Motor neuron (in vitro differentiated cells): ENCODE results near the gene IRS2. TPM values are rescaled to one million over a fixed set of nuclear protein-coding genes. Genes with fewer than 3 reads are reported as not detected.
A peak's percentile ranks its signal among the peaks of the same experiment; 100 is the strongest.

Experiments
- ATAC-seq, 8 experiments: fragments of 200-7000 bp; cut with Tn5 transposase; replicated peaks in 6 of 8; 2 replicates each; pipeline ENCODE4 v1.8.0; 2021; ENCODE audit warnings: mild to moderate bottlenecking in 8 of 8, moderate library complexity in 8 of 8
- H3K27ac ChIP-seq, 2 donors: fragments of 250-450 bp; sonication (Bioruptor Pico); 2 replicates each; pipeline ENCODE4 v1.9.0; 2021; ENCODE audit warnings: antibody characterized with exemption in 2 of 2, mild to moderate bottlenecking in 2 of 2, moderate library complexity in 1 of 2
- H3K4me1 ChIP-seq, 2 donors: fragments of 250-450 bp; sonication (Bioruptor Pico); replicated peaks in 1 of 2; 2 replicates each; pipeline ENCODE4 v1.6.1; 2021; ENCODE audit warnings: antibody characterized with exemption in 2 of 2, mild to moderate bottlenecking in 2 of 2, moderate library complexity in 1 of 2
- H3K4me3 ChIP-seq, 5 donors: fragments of 250-450 bp; sonication (Bioruptor Pico); 2 replicates each; pipeline ENCODE4 v1.9.0; 2021; ENCODE audit warnings: antibody characterized with exemption in 5 of 5, mild to moderate bottlenecking in 5 of 5, moderate library complexity in 4 of 5
- WGBS, 10 experiments: fragments of 450-650 bp; shearing (Covaris generic); methylation state at CpG; one replicate each; pipeline ENCODE4 v1.0.0; 2022; 5-methylcytosine and 5-hydroxymethylcytosine counted together
- in situ Hi-C, 9 experiments: fragments of 400-800 bp; cut with MboI; loops; one replicate each; pipeline ENCODE4 v1.15.0; 2021; ENCODE audit warnings: low sequenced_read_pairs in 9 of 9, low pct_unique_long_range_greater_than_20kb in 2 of 9; ENCODE audit not compliant: unreplicated experiment in 9 of 9
- total RNA-seq, 8 experiments: library from RNA; unstranded; fragments of 300-600 nt; gene quantifications; 2 replicates each; pipeline versions ENCODE4 v1.2.3 to v1.2.4, GENCODE V29; 2022

Gene IRS2
- total RNA-seq, 8 experiments from 2014 or later = 0.20 to 13.5 (median 7.7) TPM

DNA sequence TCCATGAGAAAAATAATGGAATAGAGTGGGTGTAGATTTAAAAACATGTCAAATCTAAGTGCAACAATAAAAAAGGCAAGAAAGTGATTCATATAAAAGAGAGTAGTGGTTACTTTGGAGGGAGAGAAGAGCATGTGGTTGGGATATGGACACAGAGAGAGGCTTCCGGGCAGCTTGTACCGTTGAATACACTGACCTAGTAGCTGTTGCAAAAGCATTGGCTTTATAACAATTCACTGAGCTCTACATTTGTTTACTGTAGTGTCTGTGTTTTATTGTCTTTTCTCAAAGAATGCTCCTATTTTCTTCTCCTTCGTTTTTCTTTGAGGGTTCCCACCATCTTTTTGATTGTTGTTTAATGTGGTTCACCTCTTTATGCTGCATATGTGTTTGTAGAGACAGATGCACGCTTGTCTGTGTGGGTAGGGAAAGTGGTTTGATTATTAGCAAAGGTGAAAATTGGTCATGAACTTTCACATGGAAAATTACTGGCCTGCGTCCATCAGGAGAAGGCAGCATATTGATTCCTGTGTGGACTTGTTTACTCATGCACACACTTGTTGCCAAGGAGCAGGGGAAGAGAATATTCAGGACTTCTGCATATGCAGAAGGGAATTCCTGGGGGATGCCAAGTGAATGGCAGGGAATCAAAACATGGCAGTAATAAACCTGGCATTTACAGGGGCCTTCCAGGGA is 29.9 kb upstream of the IRS2 start:
- no peak overlapping the region for H3K4me3 ChIP-seq
- peaks cover 21 to 24% of the 10 kb centered on the region in 2 donors for H3K4me1 ChIP-seq
- H3K27ac ChIP-seq = no peak overlapping the region
- in situ Hi-C loops = no loop called here
- ATAC-seq = peak; percentile 71 to 91 (median 84)
- WGBS, 10 experiments = 35 to 80% (median 49%) methylated on average over 1 to 5 of the region's 5 CpGs; no CpG with 5 or more reads in 3 of the 10 experiments

DNA sequence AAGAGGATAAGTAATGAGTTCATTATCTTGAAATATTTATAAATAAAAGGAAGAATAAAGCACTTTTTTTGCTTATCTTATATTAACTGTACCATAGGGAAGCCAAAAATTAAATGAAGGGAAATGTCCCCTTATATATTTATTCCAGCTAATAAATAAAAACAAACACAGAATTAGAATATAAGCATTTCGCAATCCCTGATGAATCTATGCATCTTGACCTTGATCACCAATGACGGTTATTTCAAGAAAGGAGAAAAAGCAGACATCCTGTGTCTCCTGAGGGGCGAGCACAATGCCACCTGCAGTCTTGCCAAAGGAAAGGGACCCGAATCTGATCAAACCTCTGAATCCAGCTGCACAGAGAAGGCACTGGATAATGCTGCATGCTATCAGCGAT is 29.3 kb upstream of the IRS2 start:
- WGBS, 10 experiments = 57 to 100% (median 85%) methylated on average over 1 to 5 of the region's 5 CpGs
- no peak for ATAC-seq
- Histone ChIP-seq H3K4me1 (peaks cover 21 to 24% of the 10 kb centered on the region in 2 donors), H3K27ac (no peak overlapping the region), H3K4me3 (no peak overlapping the region)
- in situ Hi-C loops = no loop called here

DNA sequence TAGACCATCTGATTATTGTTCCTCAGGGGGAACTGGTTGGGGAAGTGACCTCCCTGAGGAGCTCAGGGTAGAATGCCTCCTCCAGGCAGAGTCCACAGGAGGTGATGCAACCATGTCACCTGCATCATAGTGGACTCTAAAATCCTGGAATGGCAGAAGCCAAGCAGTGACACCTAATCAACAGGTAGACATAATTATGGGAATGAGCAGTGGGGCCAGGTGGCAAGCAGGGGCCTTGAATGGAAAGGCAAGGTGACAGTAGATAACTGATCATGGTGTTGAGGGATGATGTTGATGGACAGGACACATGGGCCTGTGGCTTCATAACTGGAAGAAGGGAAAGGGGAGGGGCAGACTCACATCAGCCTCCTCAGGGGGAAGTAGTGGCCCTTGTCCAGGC is 27.3 kb upstream of the IRS2 start:
- in situ Hi-C loops = no loop called here
- Histone ChIP-seq H3K4me3 (no peak overlapping the region), H3K27ac (no peak overlapping the region), H3K4me1 (peaks cover 20% of the 10 kb centered on the region in 2 donors)
- ATAC-seq = no peak

DNA sequence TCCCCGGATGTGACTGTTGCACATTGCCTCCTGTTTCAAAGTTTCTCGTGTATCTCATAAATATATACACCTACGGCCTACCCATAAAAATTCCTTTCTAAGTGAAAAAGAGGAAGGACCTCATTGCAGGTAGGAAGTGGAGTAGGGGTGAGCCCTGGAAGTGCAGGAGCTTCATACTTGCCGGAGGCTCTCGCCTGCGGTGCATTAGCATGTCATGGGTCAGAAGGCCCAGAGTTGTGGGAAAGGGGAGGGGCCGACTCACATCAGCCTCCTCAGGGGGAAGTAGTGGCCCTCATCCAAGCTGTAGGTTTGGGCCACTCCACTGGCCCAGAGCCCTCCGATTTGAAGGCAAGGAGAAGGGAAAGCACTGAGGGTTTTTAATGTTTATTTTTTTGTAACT is 26.0 kb upstream of the IRS2 start:
- WGBS, 10 experiments = 20 to 90% (median 78%) methylated on average over 1 to 6 of the region's 8 CpGs; no CpG with 5 or more reads in 1 of the 10 experiments
- H3K27ac ChIP-seq = no peak overlapping the region
- in situ Hi-C loops = no loop called here
- ATAC-seq = no peak
- no peak overlapping the region for H3K4me3 ChIP-seq
- peaks cover 13% of the 10 kb centered on the region in 2 donors for H3K4me1 ChIP-seq

DNA sequence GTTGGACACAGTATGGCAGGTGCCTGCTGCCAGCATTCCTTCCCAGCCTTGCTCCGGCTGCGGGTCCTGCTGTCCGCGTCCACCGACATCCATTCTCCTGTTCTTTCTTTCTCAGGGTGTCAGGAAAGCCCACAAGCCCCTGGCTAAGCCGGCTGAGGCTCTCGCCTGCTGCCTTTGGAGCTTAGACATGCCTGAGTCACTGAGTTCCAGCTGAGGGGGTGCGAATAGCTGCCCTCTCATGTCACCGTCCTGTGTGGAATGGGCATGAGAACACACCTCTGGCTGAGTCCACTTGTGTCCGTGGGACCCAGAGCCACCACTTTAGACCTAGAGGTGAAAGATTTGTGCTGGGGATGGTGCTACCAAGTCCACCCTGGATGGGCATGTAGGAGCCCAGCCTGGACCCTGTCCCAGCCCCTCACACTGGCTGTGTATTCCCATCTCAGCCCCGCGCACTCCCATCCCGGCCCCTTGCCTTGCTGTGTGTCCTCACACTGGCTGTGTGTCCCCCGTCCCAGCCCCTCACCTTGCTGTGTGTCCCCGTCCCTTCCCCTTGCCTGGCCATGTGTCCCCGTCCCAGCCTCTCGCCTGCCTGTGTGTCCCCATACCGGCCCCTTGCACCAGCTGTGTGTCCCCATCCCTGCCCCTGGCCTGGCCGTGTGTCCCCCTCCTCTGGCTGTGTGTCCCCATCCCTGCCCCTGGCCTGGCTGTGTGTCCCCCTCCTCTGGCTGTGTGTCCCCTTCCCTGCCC is 24.6 kb upstream of the IRS2 start:
- Histone ChIP-seq H3K4me3 (no peak overlapping the region), H3K27ac (no peak overlapping the region), H3K4me1 (peaks cover 0 to 1% of the 10 kb centered on the region in 2 donors)
- in situ Hi-C loops = no loop called here
- no peak for ATAC-seq
- WGBS, 10 experiments = 80 to 100% (median 90%) methylated on average over 1 to 8 of the region's 19 CpGs; no CpG with 5 or more reads in 6 of the 10 experiments

DNA sequence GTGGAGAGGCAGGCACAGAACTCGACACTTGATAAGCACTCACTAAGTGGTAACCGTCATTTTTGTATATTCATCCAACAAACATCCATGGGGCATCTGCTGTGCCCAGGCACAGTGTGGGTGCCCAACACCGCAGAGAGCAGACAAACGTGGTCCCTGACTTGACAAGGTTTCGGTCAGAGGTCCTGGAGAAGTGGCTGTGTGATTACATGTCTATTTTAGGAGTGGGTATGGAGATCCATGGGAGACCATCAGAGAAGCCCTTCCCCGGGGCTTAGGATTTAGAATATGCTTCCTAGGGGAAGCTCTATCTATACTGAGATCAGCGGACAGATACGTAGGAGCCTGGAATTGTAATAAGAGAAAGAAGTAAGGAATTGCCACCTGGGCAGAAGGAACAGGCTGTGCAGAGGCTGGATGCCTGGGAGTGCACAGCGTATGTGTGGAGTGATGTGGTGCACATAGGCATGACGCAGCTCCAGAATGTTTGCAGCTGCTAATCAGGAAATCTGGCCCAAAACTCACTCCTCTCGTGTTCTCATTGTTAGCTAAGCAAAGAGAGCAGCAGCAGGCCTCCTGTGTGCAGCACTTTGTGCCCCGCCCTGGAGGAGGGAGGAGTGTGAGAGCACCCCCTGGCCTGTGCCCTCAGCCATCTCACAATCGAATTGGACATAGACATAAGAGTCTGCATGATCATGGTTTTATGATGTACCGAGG is 23.0 kb upstream of the IRS2 start:
- H3K27ac ChIP-seq = no peak overlapping the region
- H3K4me3 ChIP-seq = no peak overlapping the region
- peak in 4 of 8 experiments; percentile 34 to 63 (median 50) for ATAC-seq
- WGBS, 10 experiments = 60 to 100% (median 86%) methylated on average over 1 to 9 of the region's 14 CpGs
- in situ Hi-C loops = no loop called here
- H3K4me1 ChIP-seq = no peaks in the 10 kb centered on the region

DNA sequence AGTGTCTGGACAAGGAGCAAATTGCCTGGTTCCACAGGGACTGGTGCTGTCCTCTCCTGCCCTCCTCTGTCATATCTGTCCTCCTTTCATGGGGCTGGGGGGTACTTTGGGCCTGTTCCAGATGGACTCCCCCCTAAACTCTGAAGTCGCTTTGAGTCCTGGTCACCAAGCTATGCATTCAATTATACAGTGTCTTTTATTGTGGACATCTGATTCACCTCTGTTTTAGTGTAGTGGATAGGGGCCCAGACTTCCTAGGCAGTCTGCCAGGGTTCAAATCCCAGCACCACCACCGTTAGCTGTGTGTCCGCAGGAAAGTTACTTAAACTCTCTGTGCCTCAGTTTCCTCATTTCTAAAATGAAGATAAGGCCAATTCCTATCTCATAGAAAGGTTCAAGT is 21.0 kb upstream of the IRS2 start:
- no peak overlapping the region for H3K4me3 ChIP-seq
- no peak for ATAC-seq
- 33 to 100% (median 100%) methylated on average over 1 to 3 of the region's 3 CpGs; no CpG with 5 or more reads in 3 of the 10 experiments for WGBS, 10 experiments
- in situ Hi-C loops = no loop called here
- no peak overlapping the region for H3K27ac ChIP-seq
- H3K4me1 ChIP-seq = no peaks in the 10 kb centered on the region

DNA sequence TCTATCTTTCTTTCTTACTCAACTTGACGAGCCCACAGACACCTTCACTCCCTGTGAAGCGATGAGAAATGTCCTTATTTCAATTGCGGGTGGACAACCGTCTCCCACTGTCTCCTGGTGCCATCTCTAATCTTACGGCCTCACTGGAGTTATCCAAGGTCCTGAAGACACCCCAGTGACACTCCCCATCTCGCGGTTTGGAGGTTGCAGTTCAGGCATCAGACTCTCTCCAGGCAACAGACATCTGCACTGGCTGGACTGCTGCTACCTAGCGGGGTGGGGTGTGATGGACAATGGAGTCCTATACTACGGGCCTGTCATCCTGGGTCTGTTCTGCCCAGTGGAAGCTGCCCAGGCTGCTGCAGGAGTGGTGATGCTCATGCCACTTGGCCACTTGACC is 18.3 kb upstream of the IRS2 start:
- WGBS, 10 experiments = 7 to 100% (median 79%) methylated on average over 1 to 9 of the region's 9 CpGs; no CpG with 5 or more reads in 3 of the 10 experiments
- no peaks in the 10 kb centered on the region for H3K4me1 ChIP-seq
- H3K4me3 ChIP-seq = no peak overlapping the region
- peak in 1 of 8 experiments; percentile 19 for ATAC-seq
- H3K27ac ChIP-seq = no peak overlapping the region
- in situ Hi-C loops = no loop called here

DNA sequence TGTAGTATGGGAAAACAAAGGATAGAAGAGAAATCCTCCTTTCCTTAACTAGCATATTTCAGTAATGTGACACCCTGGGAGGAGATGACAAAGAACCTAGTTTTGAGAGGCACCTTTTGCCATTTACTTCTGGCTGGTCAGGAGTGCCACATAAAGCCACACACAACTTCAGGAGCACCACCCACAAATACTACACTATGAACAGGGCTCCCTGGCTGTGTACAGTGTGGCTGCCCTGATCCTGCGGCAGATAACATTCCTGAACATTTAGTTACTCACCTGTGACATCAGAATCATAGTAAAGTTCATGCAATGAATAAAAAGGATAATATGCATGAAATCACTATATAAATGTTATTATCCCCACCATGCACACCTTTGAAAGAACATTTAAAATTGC is 17.4 kb upstream of the IRS2 start:
- ATAC-seq = no peak
- Histone ChIP-seq H3K4me1 (no peaks in the 10 kb centered on the region), H3K4me3 (no peak overlapping the region), H3K27ac (no peak overlapping the region)
- in situ Hi-C loops = no loop called here
- WGBS, 10 experiments = 50 to 100% methylated on average over 1 of the region's 1 CpG; no CpG with 5 or more reads in 8 of the 10 experiments

DNA sequence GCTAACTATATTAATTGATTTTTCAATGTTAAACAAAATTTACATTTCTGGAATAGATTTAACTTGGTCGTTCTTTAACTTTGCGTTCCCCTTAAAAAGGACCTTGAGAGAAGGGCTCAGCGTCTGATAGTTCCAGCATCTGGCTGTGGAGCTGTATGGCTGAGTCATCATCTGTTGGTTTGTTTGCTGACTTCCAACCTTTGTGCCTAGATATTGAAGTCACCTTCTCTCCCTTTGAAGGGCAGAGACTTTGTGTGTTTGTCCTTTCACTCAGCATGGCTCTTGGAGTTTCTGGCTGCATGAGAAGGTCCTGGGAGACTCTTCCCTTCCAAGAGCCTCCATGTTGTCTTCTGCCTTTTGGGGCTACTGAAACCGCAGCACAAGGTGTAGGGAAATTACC is 16.6 kb upstream of the IRS2 start:
- 40 to 100% (median 90%) methylated on average over 1 to 4 of the region's 4 CpGs; no CpG with 5 or more reads in 1 of the 10 experiments for WGBS, 10 experiments
- in situ Hi-C loops = no loop called here
- ATAC-seq = no peak
- no peak overlapping the region for H3K4me3 ChIP-seq
- no peaks in the 10 kb centered on the region for H3K4me1 ChIP-seq
- no peak overlapping the region for H3K27ac ChIP-seq

DNA sequence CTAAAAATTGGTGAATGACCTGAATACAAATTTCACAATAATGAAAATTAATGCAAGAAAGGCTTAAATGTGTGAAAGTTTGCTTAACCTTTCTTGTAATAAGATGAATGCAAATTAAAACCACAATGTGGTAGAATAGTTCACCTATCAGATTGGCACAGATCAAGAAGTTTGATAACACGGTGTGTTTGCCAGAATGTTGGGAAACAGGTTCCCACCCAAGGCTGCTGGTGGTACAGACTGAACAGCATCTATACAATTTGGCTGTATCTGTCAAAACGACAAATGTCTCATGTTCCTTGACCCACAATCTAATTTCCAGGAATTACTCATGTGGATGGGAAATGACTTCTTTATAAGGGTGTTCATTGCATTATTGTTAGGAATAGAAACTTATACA is 8.6 kb upstream of the IRS2 start:
- in situ Hi-C loops = loop anchor here in 7 of 9 experiments (25.0 kb wide), 4 partner anchors 317 to 833 kb away; no protein-coding TSS in a partner anchor
- H3K27ac ChIP-seq = no peak overlapping the region
- peaks cover 5 to 9% of the 10 kb centered on the region in 2 donors for H3K4me1 ChIP-seq
- WGBS, 10 experiments = 27 to 100% (median 71%) methylated on average over 1 to 2 of the region's 2 CpGs; no CpG with 5 or more reads in 2 of the 10 experiments
- H3K4me3 ChIP-seq = no peak overlapping the region
- no peak for ATAC-seq

DNA sequence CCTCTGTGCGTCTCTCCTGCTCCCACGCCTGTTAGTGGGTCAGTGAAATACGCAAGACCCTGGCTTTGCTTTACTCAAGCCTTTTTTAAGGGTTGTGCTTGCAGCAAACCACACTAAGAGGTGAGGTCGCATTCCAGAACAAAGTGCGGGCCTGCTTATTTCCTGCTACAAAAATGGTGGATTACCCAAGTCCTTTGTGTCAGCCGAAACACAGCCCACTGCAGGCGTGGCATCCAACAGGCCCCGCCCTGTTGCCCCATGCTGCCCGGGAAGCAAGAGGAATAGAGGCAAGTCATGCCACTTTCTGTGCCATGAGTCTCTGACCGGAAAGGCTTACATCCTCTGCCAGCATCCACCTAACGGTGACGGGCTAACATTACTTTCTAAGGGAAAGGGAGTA is 7.7 kb upstream of the IRS2 start:
- no peak for ATAC-seq
- Histone ChIP-seq H3K4me3 (no peak overlapping the region), H3K27ac (no peak overlapping the region), H3K4me1 (peaks cover 5 to 9% of the 10 kb centered on the region in 2 donors)
- in situ Hi-C loops = loop anchor here in 7 of 9 experiments (25.0 kb wide), 4 partner anchors 318 to 832 kb away; no protein-coding TSS in a partner anchor
- 80 to 100% (median 90%) methylated on average over 2 to 8 of the region's 12 CpGs; no CpG with 5 or more reads in 3 of the 10 experiments for WGBS, 10 experiments
